GM19238 (cell line): ENCODE results near the gene PPP2R1B.
"Not testable (repeated sequence)": the region's sequence is repeated elsewhere in the genome, so short reads cannot be mapped to it uniquely, and the experiment has no call there.

Source experiments
- DNase-seq: peaks from one replicate; pipeline ENCODE4 v3.0.0; 2011; ENCODE audit warnings: low spot score; ENCODE audit not compliant: insufficient read length

PPP2R1B gene

DNA sequence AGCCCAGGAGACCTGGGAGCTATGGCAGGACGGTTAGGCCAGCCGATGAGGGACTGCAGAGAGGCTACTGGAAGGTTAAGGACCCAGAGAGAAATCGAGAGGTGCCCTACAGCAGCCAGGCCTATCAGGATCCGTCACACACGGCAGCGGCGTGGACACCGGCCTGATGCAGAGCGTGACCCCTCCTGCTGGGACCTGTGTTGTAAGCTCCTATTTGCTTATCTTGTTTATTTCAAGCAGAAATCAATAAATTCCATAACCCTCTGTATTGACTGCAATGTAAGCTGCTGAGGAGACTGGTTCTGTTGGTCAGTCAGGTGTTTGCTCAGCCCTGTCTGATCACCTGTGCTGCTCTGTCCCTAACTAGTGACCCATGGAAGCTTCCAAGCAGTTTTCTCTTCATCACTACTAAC, 39.9 kb downstream of the PPP2R1B start:
- no peak for DNase-seq

DNA sequence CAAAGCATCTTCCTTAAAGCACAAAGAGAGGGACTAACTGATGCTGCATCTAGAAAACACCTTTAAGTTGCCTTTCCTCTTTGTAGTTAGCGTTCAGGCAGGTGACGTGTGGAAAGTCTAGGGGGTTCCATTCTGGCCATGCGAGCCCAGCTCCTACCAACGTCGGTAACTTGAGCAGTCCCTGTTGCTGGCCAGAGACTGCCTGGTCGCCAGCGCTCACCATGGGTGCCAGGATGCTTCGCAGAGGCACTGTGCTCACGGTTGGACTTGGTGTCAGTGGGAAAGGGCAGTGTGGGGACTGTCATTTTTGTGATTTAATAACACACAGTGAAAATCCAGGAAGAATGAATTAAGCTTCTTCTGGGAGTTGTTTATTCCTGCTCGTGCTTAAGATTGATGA, 40.6 kb downstream of the PPP2R1B start:
- DNase-seq: no peak

DNA sequence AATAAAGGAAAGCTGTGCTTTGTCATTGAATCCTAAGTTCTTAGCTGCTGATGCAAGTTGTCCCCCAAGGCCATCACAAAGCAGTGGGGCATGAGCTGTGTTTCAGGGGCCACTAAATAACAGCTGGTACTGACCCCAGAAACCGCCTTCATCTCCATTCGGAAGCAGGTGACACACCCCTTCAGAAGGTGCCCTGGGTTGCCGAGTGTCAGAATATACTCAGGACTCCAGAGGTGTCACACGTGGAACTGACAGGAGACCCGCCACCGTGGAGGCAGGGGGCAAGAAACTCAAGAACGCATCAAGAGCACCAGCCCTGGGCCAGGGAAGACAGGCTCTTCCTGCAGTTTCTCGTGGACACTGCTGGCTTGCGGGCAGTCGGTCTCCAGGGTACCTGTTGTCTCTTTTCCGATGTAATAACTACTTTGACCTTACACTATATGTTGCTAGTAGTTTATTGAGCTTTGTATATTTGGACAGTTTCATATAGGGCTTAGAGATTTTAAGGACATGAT, 41.5 kb downstream of the PPP2R1B start:
- no peak for DNase-seq

DNA sequence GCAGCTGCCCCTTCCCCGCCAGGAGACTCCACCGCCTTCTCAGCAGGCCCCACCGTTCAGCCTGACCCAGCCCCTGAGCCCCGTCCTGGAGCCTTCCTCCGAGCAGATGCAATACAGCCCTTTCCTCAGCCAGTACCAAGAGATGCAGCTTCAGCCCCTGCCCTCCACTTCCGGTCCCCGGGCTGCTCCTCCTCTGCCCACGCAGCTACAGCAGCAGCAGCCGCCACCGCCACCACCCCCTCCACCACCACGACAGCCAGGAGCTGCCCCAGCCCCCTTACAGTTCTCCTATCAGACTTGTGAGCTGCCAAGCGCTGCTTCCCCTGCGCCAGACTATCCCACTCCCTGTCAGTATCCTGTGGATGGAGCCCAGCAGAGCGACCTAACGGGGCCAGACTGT, 42.6 kb downstream of the PPP2R1B start:
- DNase-seq: no peak

DNA sequence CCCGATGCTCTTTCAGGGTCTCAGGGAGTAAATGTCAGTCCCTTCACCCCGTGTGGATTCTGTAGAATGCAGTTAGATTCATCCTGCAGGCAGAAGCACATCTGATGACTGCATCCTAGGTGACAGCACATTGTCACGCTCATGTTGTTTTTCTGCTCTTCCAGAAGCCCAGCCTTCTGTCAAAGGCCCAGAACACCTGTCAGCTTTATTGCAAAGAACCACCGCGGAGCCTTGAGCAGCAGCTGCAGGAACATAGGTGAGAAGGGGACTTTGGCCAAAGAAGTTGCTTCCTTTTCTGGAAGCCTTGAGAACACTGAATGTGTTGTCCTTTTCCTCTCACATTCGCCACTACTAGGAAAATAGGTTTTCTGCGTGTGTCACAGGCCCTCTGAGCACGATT, 43.7 kb downstream of the PPP2R1B start:
- DNase-seq: no peak

DNA sequence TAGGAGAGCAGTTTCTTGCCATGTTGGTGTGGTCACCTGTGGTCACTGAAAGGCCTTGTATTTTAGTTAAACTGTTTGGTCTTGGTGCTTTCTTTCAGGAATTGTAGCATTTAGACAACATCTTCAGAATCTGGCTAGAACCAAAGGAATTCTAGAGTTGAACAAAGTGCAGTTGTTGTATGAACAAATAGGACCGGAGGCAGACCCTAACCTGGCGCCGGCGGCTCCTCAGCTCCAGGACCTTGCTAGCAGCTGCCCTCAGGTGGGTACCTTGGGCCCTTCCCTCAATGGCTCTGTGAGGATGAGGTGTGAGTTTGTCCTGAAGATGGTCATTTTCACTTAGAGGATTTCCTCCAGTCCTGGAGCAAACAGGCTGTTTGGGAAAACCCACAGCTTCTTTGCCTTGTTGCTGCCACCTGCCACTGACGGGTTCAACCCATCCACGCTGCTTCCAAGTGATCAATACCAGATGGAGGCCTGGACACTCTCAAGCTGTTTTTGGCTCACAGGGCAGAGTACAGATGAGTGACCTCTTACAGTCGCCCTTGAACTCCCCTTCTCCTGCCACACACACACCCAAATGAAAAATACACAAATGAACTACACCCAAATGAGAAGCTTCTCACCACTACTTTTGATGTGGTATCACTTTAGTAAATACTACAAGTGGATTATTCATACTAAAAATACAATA, 45.2 kb downstream of the PPP2R1B start:
- no peak for DNase-seq

DNA sequence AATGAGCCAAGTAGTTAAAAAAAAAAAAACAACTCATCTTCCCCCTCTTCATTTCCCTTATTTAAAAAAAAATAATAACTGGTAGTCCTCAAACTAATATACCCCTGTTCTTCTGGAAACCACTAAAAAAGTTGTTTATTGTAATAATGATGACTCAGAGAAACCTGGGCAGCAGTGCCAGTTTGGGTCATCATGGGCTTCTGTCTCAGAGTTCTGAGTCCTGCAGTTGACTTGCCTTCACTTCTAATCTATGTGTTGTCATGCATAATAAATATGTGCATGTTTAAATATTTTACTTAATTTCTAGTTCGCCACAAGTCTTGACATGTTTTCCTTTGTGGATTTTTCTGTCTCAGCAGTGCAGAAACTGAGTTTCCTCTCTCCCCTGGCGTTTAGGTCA, 46.8 kb downstream of the PPP2R1B start:
- DNase-seq: no peak

DNA sequence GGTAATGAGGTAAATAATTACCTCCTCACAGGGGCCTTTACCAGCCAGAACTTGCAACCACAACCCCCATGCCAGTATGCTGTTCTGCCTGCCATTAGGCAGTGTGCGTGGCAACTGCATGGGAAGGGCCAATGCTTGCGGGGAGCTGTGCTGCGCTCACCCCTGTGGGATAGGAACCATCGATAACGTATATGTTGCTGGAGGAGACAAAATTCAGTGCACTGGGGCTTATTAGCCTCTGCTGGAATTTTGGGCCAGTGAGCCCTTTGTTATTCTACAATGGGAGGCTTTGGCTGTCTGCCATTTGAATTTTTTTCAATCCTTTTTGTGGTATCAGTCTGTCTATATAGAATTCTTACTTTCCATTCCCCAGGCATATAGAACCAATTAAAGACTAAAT, 47.3 kb downstream of the PPP2R1B start:
- no peak for DNase-seq

DNA sequence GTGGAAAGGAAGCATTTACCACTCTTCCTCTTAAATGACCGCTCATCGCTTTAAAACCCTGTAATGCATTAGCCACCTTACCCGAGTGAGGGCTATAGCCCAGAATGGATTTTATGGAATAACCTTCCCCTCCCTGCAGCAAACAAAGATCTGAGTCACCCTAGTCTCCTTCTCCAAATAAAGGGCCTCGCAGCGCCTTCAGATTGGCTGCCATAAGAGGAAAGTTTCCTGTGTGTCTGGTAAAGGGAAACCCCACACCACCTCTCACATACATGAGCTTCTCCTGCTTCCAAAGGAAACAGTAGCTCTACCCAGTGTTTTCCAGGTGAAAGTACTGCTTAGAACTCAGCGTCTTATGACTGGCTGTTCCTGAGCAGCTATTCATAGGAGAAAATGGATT, 47.8 kb downstream of the PPP2R1B start:
- DNase-seq: no peak

DNA sequence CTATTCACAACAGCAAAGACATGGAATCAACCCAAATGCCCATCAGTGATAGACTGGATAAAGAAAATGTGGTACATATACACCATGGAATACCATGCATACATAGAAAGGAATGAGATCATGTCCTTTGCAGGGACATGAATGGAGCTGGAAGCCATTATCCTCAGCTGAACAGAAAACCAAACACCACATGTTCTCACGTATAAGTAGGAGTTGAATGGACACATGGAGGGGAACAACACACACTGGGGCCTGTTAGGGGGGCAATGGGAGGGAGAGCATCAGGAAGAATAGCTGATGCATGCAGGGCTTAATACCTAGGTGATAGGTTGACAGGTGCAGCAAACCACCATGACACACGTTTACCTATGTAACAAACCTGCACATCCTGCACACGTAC, 48.5 kb downstream of the PPP2R1B start:
- not testable (repeated sequence) for DNase-seq

DNA sequence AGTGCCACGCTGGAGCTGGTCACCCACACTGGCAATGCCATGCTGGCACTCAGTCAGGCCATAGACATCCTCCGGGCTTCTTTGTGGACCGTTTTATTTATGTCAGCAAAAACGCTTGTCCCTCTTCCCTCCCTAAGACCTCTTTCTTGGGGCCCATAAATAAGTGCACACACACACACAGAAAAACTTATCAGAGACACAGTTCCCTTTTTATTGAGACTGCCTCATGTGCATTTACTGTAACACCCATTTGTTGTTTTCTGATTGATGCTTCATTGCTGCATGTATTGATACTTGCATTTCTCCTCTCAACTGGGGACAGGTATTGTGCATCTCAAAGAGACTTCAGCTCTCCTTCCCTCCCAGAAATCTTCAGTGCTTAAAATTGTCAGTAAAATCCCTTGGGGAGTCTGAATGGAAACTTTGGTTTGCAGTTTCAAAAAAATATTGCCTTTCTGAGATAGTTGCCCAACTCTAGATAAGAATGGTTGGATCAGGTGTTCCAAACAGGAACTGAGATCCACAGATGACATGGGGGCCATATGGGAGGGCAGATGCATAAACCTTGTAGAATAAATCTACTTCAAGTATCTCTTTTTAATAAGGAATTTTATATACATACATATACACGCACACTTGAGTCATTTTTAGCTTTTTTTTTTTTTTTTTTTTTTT, 50.9 kb downstream of the PPP2R1B start:
- no peak for DNase-seq

DNA sequence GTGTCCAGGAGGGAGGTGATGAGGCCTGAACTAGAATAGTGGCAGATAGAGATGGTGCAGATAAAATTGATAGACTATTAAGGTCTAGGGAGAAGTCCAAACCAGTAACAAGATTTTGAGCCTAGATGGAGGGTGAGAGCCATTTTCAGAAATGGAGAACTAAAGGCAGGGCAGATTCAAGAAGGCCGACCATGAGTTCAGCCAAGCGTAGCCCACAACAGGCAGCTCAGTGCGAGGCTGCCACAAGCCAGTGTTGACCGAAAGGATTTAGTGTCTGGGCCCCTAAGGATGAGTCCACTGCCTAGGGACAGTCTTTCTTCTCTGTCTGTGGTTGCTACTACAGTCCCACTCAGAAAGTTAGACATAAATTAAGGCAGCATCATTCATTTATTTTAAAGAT, 51.7 kb downstream of the PPP2R1B start:
- DNase-seq: no peak

DNA sequence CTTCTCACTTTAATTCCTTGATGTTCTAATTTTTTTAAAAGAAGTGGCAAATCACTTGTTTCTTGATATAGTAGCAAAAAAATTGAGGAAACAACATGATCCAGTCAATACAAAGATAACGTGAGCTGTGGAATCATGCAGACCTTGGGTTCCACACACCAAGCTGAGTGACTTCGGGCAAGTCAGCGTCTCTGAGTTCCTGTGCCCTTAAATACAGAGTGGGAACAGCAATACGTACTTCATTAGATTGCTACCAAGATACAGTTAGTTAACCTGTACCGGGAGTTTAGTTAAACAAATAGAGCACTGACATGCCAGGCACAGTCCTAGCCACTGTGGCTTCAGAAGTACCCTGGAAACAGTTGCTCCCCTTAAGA, 58.5 kb downstream of the PPP2R1B start:
- DNase-seq: no peak

DNA sequence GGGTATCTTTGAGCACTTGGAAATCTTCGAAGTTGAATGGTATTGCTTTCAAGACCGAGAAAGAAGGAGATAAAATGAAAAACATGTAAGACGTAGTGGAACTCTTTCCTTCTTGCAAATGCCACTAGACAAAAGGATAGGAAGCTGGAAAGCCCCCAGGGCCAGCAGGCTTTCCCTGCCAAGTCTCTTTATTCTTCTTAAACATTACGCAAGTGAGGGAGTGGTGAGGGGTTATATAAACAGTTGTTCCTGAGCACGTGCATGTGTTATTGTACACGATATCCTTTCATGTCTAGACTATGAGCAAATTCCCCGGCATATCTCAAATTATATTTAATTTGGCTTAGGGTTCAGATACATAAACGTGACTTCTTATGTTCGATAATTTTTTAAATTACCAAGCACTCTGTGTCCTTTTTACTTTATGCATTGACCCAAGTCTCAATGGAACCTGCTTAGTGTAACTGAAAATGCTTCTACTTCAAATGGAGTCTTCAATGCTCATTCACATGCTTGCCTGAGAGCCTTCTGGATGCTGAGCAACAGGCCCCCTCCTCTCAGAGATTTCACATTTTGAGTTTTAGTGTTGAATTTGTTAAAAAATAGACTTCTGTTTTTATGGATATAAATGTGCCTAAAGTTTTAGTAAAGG, 59.0 kb downstream of the PPP2R1B start:
- DNase-seq: no peak

DNA sequence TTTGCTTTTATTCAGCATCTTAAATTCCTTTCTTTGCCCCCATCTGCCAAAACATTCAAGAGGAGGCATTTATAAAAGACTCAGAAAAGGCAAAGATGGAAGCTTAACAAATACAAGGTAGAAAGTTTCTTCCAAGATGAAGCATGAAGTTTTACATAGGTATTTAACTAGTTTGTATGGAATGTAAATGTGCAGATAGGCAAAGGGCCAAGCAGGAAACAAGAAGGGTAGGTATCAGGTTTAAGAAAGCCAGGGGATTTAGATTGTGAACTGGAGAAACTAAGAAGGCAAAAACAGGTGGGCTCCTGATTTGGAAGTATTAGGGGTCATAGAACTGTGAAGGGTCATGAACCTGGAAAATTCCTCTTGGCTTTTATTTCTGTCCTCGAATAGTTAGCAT, 62.6 kb downstream of the PPP2R1B start:
- DNase-seq: no peak

DNA sequence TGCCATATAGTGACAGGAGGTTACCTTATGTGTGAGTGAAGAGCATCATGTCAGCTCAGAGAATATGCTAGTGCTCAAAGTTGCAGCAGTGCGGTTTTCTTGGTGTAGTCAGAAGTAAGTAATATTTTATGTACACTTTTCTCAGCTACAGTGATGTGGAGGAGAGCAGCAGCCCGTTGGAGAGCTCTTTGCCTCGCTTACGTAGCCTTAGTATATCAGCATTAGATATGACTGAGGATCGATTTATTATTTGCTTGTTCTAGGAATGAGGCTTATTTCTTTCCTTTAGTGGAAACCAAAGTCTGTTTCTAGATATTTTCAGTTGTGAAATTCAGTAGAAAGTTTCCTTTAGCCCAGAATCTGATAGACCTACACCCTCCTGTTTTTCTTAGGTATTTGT, 63.6 kb downstream of the PPP2R1B start:
- no peak for DNase-seq

DNA sequence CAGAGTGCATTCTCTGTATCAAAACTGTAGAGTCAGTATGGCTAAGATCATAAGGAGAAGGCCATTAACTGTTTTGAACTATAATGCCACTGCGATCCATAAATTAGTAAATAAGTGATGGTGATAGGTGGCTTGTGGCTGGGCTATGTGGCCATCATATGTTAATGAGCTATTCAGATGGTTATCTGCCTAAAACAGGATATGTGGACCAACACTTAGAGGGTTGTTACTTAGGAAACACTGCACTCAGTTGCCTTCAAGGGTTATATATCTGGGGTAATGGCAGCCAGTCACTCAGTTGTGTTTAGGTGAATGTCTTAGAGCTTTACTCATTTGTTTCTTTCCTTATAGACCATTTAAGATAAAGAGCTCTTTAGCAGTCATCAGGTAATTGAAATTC, 66.0 kb downstream of the PPP2R1B start:
- DNase-seq: no peak

DNA sequence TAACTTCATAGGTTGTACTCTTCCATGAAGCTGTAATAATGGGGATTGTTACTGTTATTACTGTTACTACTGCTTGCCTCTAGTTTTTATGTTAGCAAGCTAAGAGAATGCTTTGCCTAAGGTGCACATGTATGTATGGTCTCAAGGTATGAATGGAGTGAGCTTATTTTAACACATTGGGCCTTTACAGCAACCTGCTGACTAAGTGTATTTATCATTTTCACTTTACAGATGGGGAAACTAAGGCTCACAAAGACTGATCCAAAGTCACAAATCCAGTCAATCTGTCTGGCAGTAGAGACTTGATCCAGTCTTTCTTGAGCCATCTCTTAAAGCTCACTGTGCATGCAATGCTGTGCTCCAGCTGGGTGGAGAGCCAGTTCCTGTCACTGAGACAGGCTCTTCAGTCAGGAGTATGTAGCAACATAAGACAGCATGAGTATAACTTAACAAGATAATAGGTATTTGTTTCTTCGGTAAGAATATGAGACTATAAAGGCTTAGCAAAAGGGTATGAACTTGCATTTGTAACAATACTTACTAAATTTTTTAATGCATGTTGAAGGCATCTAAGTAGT, 66.5 kb downstream of the PPP2R1B start:
- no peak for DNase-seq

DNA sequence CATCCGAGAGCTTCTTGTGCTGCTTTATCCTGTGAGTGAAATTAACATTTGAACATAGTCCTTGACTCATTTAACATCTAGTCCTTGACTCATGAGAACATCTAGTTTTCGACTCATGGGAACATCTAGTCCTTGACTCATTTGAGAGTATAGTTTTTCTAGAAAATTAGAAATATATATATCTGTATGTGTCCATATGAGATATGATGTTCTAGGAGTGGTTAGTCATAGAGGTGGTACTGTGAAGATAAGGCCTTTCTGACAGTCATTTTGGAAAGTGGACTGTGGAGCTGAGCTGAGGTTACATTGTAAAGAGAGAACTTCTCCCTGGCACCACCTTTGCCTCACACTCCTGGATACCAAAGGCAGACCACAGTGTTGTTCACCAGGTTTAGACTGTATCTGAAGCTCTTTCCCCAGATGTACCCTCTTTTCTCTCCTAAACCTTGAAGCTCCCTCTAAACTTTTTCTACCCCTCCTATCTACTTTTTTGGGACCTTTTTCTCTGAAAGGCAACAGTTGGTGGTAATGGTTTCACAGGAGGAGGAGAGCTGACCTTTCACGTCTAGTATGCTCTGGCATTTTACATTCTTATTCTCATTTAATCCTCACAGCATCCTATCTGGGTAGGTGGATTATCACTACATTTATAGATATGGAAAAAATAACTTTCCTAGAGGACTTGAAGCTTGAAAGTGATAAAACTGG, 67.2 kb downstream of the PPP2R1B start:
- no peak for DNase-seq

DNA sequence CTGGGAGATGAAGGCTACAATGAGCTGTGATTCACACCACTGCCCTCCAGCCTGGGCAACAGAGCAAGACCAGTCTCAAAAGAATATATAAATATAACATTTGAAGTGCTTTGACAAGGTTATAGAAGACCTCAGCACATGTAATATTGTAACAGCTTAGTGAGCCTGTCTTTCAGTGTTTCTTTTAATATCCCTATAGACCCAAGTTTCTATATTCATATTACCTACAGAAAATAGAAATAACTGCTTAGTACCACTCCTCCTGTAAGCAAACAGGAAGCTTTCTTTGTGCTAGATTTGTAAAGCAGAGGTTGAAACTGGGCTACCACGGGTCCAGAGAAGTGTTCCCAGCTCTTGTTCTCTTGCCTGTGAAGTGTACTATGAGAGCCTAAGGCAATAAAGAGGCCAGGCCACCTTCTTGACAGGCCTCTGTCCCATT, 68.2 kb downstream of the PPP2R1B start:
- no peak for DNase-seq

DNA sequence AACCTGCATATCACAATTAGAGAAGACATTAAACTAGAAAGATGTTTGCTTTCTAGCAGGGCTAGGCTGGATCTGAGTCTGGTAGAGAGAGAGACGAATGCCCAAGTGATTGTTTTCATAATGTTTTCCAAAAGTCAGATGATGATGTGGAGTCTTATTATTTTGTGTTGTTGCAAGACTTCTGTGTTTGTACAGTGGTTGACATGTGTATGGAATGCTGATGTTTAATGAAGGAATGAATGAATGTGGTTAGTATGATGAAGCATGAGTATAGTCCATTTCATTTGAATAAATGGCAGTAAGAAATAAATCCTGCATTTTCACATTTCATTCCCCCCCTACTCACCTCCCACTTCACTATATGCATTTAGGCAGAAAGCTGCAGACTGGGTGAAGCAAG, 69.6 kb downstream of the PPP2R1B start:
- DNase-seq: no peak

DNA sequence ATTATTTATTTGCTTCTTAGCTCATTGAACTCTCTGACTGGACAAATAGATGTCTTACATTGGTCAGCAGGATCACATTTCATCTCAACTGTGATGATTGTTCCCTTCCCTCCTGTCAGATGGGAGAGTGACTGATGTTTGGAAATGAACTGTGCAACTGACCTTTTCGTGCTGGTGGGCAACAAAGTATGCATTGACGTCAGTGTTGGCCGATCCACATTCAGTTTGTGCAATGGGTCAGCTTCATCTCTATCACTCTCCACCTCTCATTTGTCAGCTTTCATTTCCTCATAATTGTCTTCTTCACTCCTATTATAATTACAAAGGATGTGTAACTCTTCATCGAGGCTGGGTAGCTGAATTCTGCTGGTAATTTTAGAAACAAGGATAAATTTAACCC, 71.3 kb downstream of the PPP2R1B start:
- DNase-seq: no peak
